Thoracic aorta (tissue), 2 donors: Measurements from ENCODE around the gene KIF16B. TPM values are rescaled to one million over a fixed set of nuclear protein-coding genes. Genes with fewer than 3 reads are reported as not detected.

Source experiments
- ATAC-seq: fragments of 150-250 bp; one replicate; pipeline ENCODE4 v1.8.0; 2017; ENCODE audit warnings: low read depth; ENCODE audit not compliant: insufficient number of reproducible peaks, low FRiP score
- DNase-seq: peaks from one replicate; pipeline ENCODE4 v3.0.0-alpha.2; 2020; ENCODE audit warnings: low spot score
- H3K27ac ChIP-seq, 2 donors: fragments of 200-600 bp; sonication (generic); 1 replicate in 1 of 2; 2 replicates in 1 of 2; pipeline ENCODE4 v1.5.1; 2016; ENCODE audit warnings: mild to moderate bottlenecking in 2 of 2, moderate library complexity in 2 of 2
- H3K27me3 ChIP-seq: fragments of 200-600 bp; sonication (generic); replicated peaks from 2 replicates; pipeline ENCODE4 v1.6.0; 2016; ENCODE audit warnings: mild to moderate bottlenecking; ENCODE audit not compliant: insufficient read depth
- H3K36me3 ChIP-seq: fragments of 200-600 bp; sonication (generic); one replicate; pipeline ENCODE4 v1.5.1; 2016
- H3K4me1 ChIP-seq, 2 donors: fragments of 200-600 bp; sonication (generic); 1 replicate in 1 of 2; 2 replicates in 1 of 2; pipeline versions ENCODE4 v1.5.1 to v1.6.0; 2016; ENCODE audit warnings: low read depth in 2 of 2, mild to moderate bottlenecking in 1 of 2; ENCODE audit not compliant: control insufficient read depth in 1 of 2
- H3K4me3 ChIP-seq: fragments of 200-600 bp; sonication (generic); 2 replicates; pipeline ENCODE4 v1.5.1; 2016; ENCODE audit warnings: mild to moderate bottlenecking
- H3K9me3 ChIP-seq: fragments of 200-600 bp; sonication (generic); 2 replicates; pipeline ENCODE4 v1.5.1; 2016
- CTCF ChIP-seq: fragments of 200-600 bp; sonication (generic); IDR thresholded peaks from one replicate; pipeline ENCODE4 v1.5.1; 2019; ENCODE audit warnings: antibody characterized with exemption
- total RNA-seq, 2 donors: library from RNA; depleted of rRNA; stranded (reverse); fragments of >200 nt; gene quantifications; one replicate each; pipeline versions ENCODE4 v1.1.0 to v1.2.3, GENCODE V29; 2016

Gene KIF16B
- total RNA-seq, 2 donors from 2014 or later, result 16.5 to 21.3 TPM

GRCh38 chr20:16313917-16314316 is 259.3 kb downstream of the KIF16B start:
- Histone ChIP-seq H3K4me3 (no peak overlapping the region), H3K4me1 (peaks cover 3 to 12% of the 10 kb centered on the region in 2 donors), H3K27me3 (no peaks in the 10 kb centered on the region), H3K9me3 (no peaks in the 10 kb centered on the region), H3K27ac (no peak overlapping the region), H3K36me3 (peaks cover 7% of the 10 kb centered on the region)
- no peak for DNase-seq
- ATAC-seq, result no peak
- TF ChIP-seq CTCF, result no peak

- peaks cover 2% of the 10 kb centered on the region for H3K36me3 ChIP-seq
Measured at GRCh38 chr20:16312998-16313397, 260.2 kb downstream of the KIF16B start.

GRCh38 chr20:16311756-16312155 is 261.5 kb downstream of the KIF16B start:
- no peaks in the 10 kb centered on the region for H3K9me3 ChIP-seq
- TF ChIP-seq CTCF, result no peak
- no peak overlapping the region for H3K4me3 ChIP-seq
- ATAC-seq (no peak), DNase-seq (no peak)
- H3K36me3 ChIP-seq, result no peaks in the 10 kb centered on the region
- H3K27ac ChIP-seq, result no peak overlapping the region
- peaks cover 3 to 18% of the 10 kb centered on the region in 2 donors for H3K4me1 ChIP-seq
- no peaks in the 10 kb centered on the region for H3K27me3 ChIP-seq

More at GRCh38 chr20:16312998-16313397, 260.2 kb downstream of the KIF16B start:
- Histone ChIP-seq H3K27me3 (no peaks in the 10 kb centered on the region), H3K9me3 (no peaks in the 10 kb centered on the region), H3K27ac (no peak overlapping the region), H3K4me3 (no peak overlapping the region), H3K4me1 (peaks cover 3 to 18% of the 10 kb centered on the region in 2 donors)
- no peak for TF ChIP-seq CTCF
- DNase-seq (no peak), ATAC-seq (no peak)

- Histone ChIP-seq H3K4me3 (no peak overlapping the region), H3K27ac (no peak overlapping the region), H3K9me3 (peaks cover under 1% of the 10 kb centered on the region), H3K4me1 (peaks cover 3 to 18% of the 10 kb centered on the region in 2 donors), H3K36me3 (no peaks in the 10 kb centered on the region), H3K27me3 (no peaks in the 10 kb centered on the region)
- no peak for TF ChIP-seq CTCF
- no peak for DNase-seq
- ATAC-seq, result no peak
Measured at GRCh38 chr20:16308754-16309153, 264.5 kb downstream of the KIF16B start.

GRCh38 chr20:16302818-16303217 is 270.4 kb downstream of the KIF16B start:
- no peak for TF ChIP-seq CTCF
- H3K27me3 ChIP-seq, result no peaks in the 10 kb centered on the region
- no peak for ATAC-seq
- no peak for DNase-seq
- H3K4me3 ChIP-seq, result no peak overlapping the region
- no peaks in the 10 kb centered on the region for H3K4me1 ChIP-seq
- H3K9me3 ChIP-seq, result peaks cover 16% of the 10 kb centered on the region
- H3K27ac ChIP-seq, result no peak overlapping the region
- no peaks in the 10 kb centered on the region for H3K36me3 ChIP-seq
